Activated naive CD8-positive, alpha-beta T cell treated with anti-CD3 and anti-CD28 coated beads for 36 hours (primary cell): ENCODE results near the gene HAUS8. TPM values are rescaled to one million over a fixed set of nuclear protein-coding genes. Genes with fewer than 3 reads are reported as not detected.
A peak's percentile ranks its signal among the peaks of the same experiment; 100 is the strongest.
"Not testable (repeated sequence)": the region's sequence is repeated elsewhere in the genome, so short reads cannot be mapped to it uniquely, and the experiment has no call there.

Source experiments
- DNase-seq: peaks from one replicate; pipeline ENCODE4 v3.0.0; 2021
- H3K27ac Mint-ChIP-seq: one replicate; pipeline ENCODE4 v1.8.0; 2022; ENCODE audit warnings: mild to moderate bottlenecking, moderate library complexity, mixed read lengths
- H3K27me3 Mint-ChIP-seq: one replicate; pipeline ENCODE4 v1.8.0; 2022; ENCODE audit warnings: mild to moderate bottlenecking, mixed read lengths
- H3K36me3 Mint-ChIP-seq: one replicate; pipeline ENCODE4 v1.8.0; 2021; ENCODE audit warnings: mild to moderate bottlenecking, mixed read lengths
- H3K4me1 Mint-ChIP-seq: one replicate; pipeline ENCODE4 v1.8.0; 2021; ENCODE audit warnings: mixed read lengths
- H3K4me3 Mint-ChIP-seq: one replicate; pipeline ENCODE4 v1.8.0; 2022; ENCODE audit warnings: mild to moderate bottlenecking, moderate library complexity, mixed read lengths
- H3K9me3 Mint-ChIP-seq: one replicate; pipeline ENCODE4 v1.8.0; 2022; ENCODE audit warnings: mixed read lengths
- total RNA-seq, 2 experiments: library from RNA; stranded (reverse); gene quantifications; one replicate each; pipeline ENCODE4 v1.2.3, GENCODE V29; 2021

HAUS8 gene
- total RNA-seq, 2 experiments from 2014 or later = 43.1 to 46.0 TPM

DNA sequence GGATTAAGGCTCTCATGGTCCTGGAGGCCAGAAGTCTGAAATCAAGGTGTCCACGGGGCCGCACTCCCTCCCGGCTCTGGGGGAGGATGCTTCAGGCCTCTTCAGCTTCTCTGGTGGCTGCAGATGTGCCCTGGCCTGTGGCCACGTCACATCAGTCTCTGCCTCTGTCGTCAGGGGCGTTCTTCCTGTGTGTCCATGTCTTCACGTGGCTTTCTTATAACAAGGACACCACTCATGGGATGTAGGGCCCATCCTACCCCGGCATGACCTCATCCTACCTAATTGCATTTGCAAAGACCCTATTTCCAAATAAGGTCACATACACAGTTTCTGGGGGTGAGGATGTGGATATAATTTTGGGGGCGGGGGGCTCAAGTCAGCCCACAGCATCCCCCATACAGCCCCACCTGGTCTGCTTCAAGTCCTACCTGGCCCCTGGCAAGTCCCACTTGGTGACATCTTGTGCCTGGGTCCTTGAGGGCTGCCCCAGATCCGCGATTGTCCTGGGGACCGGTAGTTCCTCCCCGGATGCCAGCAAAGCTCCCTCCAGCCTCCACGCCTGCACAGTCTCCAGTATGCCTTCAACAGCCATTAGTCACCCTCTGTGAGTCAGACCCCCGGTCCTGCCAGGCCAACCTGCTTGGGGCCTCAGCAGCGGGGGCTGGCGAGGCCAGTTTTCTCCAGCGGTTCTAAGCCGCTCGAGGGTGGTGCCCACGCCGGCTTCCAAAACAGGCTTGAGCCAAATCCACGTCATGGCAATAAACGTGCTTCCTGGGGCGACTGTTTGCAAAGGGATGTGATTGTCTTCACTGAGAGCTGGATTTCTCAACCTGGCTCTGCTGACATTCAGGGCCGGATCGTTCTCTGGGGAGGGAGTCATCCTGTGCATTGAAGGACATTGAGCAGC is 32.5 kb upstream of the HAUS8 start:
- Mint-ChIP-seq H3K36me3 (peaks cover 22% of the 10 kb centered on the region), H3K4me1 (peaks cover 36% of the 10 kb centered on the region), H3K27me3 (no peaks in the 10 kb centered on the region), H3K27ac (peak overlapping the region; percentile 42), H3K9me3 (no peaks in the 10 kb centered on the region), H3K4me3 (no peak overlapping the region)
- DNase-seq = peak; percentile 14

DNA sequence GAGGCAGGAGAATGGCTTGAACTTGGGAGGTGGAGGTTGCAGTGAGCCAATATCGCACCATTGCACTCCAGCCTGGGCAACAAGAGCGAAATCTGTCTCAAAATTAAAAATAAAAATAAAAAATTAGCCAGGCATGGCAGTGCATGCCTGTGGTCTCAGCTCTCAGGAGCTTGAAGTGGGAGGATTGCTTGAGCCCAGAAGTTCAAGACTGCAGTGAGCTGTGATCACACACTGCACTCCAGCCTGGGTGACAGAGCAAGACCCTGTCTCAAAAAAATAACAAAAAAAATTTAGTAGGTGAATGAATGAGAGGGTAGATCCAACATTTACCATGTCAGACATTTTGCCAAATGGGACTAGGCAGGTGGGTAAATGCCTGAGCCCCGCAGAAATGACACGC is 31.7 kb upstream of the HAUS8 start:
- Mint-ChIP-seq H3K4me1 (peaks cover 36% of the 10 kb centered on the region), H3K36me3 (peaks cover 29% of the 10 kb centered on the region)
- not testable (repeated sequence) for DNase-seq, H3K4me3 Mint-ChIP-seq, H3K27me3 Mint-ChIP-seq, H3K9me3 Mint-ChIP-seq, H3K27ac Mint-ChIP-seq

DNA sequence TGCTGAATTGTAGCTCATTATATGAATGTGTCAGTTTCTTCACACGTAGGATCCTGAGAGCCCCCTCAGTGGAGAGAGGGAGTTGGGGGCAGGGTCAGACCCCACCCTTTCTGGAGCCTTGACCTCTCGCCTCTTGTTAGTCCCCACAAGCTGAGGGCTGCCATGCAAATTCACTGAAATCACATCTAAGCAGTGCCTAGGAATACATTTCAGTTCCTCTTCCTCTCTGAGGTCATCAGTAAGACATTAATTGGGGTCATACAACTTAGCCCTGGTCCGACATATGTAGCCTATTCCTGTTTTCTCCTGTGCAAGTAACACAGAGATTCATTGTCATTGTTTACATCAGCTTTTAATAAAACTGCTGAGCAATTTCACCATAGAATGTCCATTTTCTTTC is 30.3 kb upstream of the HAUS8 start:
- H3K9me3 Mint-ChIP-seq = no peaks in the 10 kb centered on the region
- H3K36me3 Mint-ChIP-seq = peaks cover 31% of the 10 kb centered on the region
- no peak for DNase-seq
- no peaks in the 10 kb centered on the region for H3K27me3 Mint-ChIP-seq
- H3K4me1 Mint-ChIP-seq = peaks cover 32% of the 10 kb centered on the region
- no peak overlapping the region for H3K27ac Mint-ChIP-seq
- H3K4me3 Mint-ChIP-seq = no peak overlapping the region

DNA sequence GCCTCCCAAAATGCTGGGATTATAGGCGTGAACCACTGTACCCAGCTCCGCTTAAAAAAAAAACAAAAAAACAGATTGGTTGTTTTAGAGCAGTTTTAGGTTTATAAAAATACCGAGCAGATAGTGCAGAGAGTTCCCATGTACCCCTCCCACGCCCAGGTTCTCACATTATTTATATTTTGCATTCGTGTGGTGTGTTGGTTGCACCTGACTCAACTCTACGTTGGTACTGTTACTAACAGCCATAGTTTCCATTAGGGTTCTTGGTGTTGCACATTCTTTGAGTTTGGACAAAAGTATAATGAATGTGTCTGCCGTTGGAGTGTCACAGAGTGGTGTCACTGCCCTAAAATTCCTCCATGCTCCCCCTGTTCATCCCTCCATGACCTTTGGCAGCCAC is 29.4 kb upstream of the HAUS8 start:
- no peak overlapping the region for H3K4me3 Mint-ChIP-seq
- H3K9me3 Mint-ChIP-seq = no peaks in the 10 kb centered on the region
- no peaks in the 10 kb centered on the region for H3K27me3 Mint-ChIP-seq
- H3K27ac Mint-ChIP-seq = no peak overlapping the region
- DNase-seq = no peak
- peaks cover 33% of the 10 kb centered on the region for H3K36me3 Mint-ChIP-seq
- peaks cover 23% of the 10 kb centered on the region for H3K4me1 Mint-ChIP-seq

DNA sequence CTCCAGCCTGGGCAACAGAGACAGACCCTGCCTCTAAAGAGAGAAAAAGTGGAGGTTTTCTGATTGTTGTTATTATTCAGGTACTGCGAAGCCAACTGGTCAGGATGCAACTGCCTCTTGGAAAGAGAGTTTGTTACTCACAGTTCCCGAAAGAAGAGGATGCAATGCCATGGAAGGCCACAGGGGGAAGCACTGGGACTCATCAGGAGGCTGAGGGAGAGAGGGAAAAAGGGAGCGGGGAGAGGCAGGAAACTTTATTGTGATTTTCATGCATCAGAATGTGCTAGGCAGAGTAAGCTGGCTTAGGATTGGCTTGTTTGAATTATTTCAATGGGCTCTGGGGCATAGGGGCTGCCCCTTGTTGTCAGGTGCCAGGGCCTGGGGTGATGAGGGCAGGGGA is 27.9 kb upstream of the HAUS8 start:
- H3K4me3 Mint-ChIP-seq = no peak overlapping the region
- H3K9me3 Mint-ChIP-seq = no peaks in the 10 kb centered on the region
- H3K4me1 Mint-ChIP-seq = peaks cover 19% of the 10 kb centered on the region
- no peaks in the 10 kb centered on the region for H3K27me3 Mint-ChIP-seq
- no peak for DNase-seq
- peaks cover 33% of the 10 kb centered on the region for H3K36me3 Mint-ChIP-seq
- no peak overlapping the region for H3K27ac Mint-ChIP-seq

DNA sequence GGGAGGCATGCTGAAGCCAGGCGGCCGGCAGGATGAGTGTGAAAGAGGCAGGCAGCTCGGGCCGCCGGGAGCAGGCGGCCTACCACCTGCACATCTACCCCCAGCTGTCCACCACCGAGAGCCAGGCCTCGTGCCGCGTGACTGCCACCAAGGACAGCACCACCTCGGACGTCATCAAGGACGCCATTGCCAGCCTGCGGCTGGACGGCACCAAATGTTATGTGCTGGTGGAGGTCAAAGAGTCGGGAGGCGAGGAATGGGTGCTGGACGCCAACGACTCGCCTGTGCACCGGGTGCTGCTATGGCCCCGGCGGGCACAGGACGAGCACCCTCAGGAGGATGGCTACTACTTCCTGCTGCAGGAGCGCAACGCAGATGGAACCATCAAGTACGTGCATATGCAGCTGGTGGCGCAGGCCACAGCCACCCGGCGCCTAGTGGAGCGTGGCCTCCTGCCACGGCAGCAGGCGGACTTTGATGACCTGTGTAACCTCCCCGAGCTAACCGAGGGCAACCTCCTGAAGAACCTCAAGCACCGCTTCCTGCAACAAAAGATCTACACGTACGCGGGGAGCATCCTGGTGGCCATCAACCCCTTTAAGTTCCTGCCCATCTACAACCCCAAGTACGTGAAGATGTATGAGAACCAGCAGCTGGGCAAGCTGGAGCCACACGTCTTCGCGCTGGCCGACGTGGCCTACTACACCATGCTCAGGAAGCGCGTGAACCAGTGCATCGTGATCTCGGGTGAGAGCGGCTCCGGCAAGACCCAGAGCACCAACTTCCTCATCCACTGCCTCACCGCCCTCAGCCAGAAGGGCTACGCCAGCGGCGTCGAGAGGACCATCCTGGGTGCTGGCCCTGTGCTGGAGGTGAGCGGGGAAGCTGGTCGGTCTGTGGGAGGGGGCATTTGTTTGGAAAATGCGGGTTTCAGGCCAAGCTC is 26.7 kb upstream of the HAUS8 start:
- Mint-ChIP-seq H3K27ac (no peak overlapping the region), H3K4me3 (no peak overlapping the region), H3K36me3 (peaks cover 28% of the 10 kb centered on the region), H3K4me1 (peaks cover 20% of the 10 kb centered on the region), H3K27me3 (no peaks in the 10 kb centered on the region), H3K9me3 (no peaks in the 10 kb centered on the region)
- DNase-seq = no peak

DNA sequence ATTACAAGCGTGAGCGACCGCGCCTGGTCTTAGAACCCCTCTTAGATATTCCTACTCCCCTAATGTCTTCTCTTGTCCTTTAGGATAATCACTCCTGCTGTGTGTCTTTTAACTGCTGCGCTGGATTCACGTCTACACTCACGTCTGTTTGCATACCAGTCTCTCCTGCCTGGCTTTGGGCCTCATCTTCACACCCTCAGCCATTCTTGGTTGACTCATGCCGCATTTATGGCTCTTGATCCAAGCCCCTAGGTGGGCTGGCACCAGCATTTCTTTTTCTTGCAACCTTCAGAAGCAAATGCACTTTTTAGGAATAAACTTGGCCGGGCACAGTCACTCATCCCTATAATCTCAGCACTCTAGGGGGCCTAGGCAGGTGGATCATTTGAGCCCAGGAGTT is 23.1 kb upstream of the HAUS8 start:
- DNase-seq = no peak
- no peak overlapping the region for H3K4me3 Mint-ChIP-seq
- H3K27ac Mint-ChIP-seq = no peak overlapping the region
- peaks cover 26% of the 10 kb centered on the region for H3K36me3 Mint-ChIP-seq
- H3K27me3 Mint-ChIP-seq = no peaks in the 10 kb centered on the region
- peaks cover 16% of the 10 kb centered on the region for H3K4me1 Mint-ChIP-seq
- H3K9me3 Mint-ChIP-seq = no peaks in the 10 kb centered on the region

DNA sequence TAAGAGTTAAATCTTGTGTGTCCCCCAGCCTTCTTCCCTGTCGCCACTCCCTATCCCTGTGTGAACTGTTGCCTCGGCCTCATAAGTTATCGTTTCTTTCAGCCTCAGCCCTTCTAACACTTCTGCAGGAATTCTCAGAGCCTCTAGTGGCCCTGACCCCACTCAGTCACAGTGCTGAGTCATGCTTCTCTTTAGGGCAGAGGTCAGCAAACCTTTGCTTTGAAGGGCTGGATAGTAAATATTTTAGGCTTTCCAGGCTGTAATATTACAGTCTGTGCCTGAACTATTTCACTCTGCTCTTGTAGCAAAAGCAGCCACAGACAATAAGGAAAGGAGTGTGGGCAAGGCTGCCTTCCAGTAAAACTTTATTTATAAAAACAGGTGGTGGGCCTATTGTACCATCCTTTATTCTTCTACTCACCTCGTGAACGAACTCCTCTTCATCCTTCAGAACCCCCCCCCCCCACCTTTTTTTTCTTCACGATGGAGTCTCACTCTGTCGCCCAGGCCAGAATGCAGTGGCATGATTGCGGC is 22.4 kb upstream of the HAUS8 start:
- H3K27ac Mint-ChIP-seq = no peak overlapping the region
- no peaks in the 10 kb centered on the region for H3K27me3 Mint-ChIP-seq
- H3K4me3 Mint-ChIP-seq = no peak overlapping the region
- H3K36me3 Mint-ChIP-seq = peaks cover 19% of the 10 kb centered on the region
- H3K9me3 Mint-ChIP-seq = no peaks in the 10 kb centered on the region
- H3K4me1 Mint-ChIP-seq = peaks cover 12% of the 10 kb centered on the region
- no peak for DNase-seq

DNA sequence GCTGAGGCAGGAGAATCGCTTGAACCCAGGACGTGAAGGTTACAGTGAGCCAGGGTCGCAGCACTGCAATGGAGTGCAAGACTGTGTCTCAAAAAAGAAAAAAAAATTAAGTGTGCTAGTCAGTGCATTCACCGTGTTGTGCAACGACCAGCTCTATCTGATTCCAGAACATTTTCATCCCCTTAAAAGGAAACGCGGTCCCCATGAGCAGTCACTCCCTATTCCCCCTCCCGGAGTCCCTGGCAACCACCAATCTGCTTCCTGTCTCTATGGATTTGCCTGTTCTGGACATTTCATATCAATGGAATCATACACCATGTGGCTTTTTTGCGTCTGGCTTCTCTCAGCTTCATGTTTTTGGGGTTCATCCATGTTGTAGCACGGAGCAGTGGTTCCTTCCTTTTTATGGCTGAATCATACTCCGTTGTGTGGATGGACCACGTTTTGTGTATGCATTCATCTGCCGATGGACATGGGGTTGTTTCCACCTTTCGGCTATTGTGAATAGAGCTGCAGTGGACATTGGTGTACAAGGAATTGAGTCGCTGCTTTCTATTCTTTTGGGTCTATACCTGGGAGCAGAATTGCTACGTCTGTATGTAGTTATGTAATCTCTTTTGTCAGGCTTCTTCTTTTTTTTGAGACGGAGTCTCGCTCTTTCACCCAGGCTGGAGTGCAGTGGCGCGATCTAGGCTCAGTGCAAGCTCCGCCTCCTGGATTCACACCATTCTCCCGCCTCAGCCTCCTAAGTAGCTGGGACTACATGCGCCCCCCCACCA is 20.1 kb upstream of the HAUS8 start:
- Mint-ChIP-seq H3K4me3 (no peak overlapping the region), H3K9me3 (peaks cover 2% of the 10 kb centered on the region), H3K27ac (no peak overlapping the region)

DNA sequence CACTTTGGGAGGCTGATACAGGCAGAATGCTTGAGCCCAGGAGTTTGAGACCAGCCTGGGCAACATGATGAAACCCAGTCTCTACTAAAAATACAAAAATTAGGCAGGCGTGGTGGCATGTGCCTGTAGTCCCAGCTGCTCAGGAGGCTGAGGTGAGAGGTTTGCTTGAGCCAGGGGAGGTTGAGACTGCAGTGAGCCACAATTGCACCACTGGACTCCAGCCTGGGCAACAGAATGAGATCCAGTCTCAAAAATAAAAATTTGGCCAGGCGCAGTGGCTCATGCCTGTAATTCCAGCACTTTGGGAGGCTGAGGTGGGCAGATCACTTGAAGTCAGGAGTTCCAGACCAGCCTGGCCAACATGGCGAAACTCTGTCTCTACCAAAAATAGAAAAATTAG is 19.4 kb upstream of the HAUS8 start:
- H3K4me3 Mint-ChIP-seq, DNase-seq, H3K27ac Mint-ChIP-seq, H3K27me3 Mint-ChIP-seq, H3K9me3 Mint-ChIP-seq, H3K36me3 Mint-ChIP-seq: not testable (repeated sequence)
- peaks cover 31% of the 10 kb centered on the region for H3K4me1 Mint-ChIP-seq

More for the DNA sequence above, 20.1 kb upstream of the HAUS8 start:
- Mint-ChIP-seq H3K36me3 (peaks cover 6% of the 10 kb centered on the region), H3K4me1 (peaks cover 26% of the 10 kb centered on the region), H3K27me3 (no peaks in the 10 kb centered on the region)
- DNase-seq = no peak

DNA sequence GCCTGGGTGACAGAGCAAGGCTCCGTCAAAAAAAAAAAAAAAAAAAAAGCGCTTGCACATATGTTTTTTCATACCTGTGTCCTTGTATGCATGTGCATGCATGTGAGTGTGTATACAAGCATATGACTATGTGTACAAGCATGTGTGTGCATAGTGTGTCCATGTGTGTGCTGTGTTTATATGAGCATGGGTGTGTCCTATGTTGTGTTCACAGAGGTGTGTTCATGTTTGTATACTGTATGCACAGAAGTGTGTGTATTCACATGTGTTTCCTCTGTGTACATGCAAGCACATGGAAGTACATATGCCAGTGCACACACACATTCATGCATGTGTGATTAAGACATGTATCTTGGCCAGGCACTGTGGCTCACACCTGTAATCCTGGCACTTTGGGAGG is 17.4 kb upstream of the HAUS8 start:
- Mint-ChIP-seq H3K27me3 (no peaks in the 10 kb centered on the region), H3K27ac (no peak overlapping the region), H3K4me1 (peaks cover 35% of the 10 kb centered on the region)

DNA sequence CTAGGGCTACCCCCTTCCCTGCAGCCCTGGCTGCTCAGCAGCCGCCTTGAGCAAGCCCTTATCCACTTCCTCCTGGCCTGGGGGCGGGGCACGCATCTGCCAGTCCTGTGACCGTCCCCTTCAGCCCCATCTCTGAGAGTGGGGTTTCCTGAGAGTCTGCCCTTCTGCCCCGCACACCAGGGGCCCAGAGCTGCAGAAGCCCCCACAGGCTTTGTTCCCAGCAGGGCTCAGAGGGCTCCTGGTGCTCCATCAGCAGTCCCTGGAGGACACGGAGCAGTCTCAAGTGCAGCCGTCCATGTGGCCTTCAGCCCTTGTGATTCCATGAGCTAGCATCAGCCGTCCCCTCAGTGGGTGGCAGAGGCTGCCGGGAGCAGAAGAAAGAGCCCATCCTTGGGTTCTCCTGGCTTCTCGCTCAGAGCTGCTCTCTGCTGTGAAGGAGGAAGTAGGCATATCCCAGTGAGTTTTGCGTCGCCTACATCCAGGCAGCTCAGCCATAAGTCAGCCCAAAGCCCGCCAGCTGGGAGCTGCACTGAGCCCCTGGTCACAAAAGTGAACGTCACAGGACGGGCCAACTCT is 16.6 kb upstream of the HAUS8 start:
- Mint-ChIP-seq H3K27me3 (no peaks in the 10 kb centered on the region), H3K4me1 (peaks cover 34% of the 10 kb centered on the region), H3K36me3 (peaks cover 13% of the 10 kb centered on the region), H3K9me3 (peaks cover 2% of the 10 kb centered on the region), H3K27ac (no peak overlapping the region), H3K4me3 (no peak overlapping the region)
- no peak for DNase-seq

More for the DNA sequence above, 17.4 kb upstream of the HAUS8 start:
- peaks cover 10% of the 10 kb centered on the region for H3K36me3 Mint-ChIP-seq
- DNase-seq = no peak
- no peak overlapping the region for H3K4me3 Mint-ChIP-seq
- peaks cover 2% of the 10 kb centered on the region for H3K9me3 Mint-ChIP-seq

DNA sequence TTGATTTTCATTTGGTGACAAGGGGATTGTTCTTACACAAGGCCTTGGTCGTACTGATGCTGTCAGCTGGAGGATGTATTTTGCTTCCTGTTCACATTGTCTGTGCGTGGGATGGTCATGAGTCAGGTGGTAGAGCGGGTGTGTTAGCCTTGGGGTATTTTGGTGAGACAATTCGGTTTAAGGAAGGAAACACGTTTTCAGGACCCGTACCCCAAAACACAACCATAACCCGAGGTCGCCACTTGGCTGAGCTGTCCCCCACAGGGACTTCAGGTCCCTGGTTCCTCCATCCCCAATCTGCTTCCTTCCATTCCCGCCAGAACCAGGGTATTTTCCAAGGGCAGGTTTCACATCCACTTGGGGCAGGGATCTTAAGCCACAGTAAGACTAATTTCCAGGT is 15.3 kb upstream of the HAUS8 start:
- Mint-ChIP-seq H3K27me3 (no peaks in the 10 kb centered on the region), H3K9me3 (peaks cover 2% of the 10 kb centered on the region), H3K4me3 (peak overlapping the region; percentile 7), H3K36me3 (peaks cover 13% of the 10 kb centered on the region), H3K4me1 (peaks cover 34% of the 10 kb centered on the region), H3K27ac (peak overlapping the region; percentile 69)
- DNase-seq = peak; percentile 49

DNA sequence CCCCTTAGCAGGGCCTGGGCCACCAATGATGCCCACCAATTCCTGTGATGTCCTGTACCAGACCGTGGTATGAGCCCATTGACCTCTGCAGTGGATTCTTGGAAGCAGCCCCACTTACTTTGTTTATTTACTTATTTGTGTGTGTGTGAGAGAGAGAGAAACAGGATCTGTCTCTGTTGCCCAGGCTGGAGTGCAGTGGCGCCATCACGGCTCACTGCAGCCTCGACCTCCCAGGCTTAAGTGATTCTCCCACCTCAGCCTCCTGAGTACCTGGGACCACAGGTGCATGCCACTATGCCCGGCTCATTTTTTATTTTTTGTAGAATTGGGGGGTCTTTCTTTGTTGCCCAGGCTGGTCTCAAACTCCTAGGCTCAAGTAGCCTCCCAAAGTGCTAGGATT is 13.3 kb upstream of the HAUS8 start:
- no peak for DNase-seq
- peaks cover 13% of the 10 kb centered on the region for H3K36me3 Mint-ChIP-seq
- no peak overlapping the region for H3K27ac Mint-ChIP-seq
- H3K9me3 Mint-ChIP-seq = peaks cover 2% of the 10 kb centered on the region
- H3K27me3 Mint-ChIP-seq = no peaks in the 10 kb centered on the region
- H3K4me3 Mint-ChIP-seq = no peak overlapping the region
- H3K4me1 Mint-ChIP-seq = peaks cover 31% of the 10 kb centered on the region
